Adrenal gland (tissue), 12 donors: ENCODE results near the gene LRRC8D. TPM values are rescaled to one million over a fixed set of nuclear protein-coding genes. Genes with fewer than 3 reads are reported as not detected.

ENCODE experiments used
- DNase-seq, 7 donors: peaks; one replicate each; pipeline ENCODE4 v3.0.0-alpha.2; 2019 to 2020
- H3K27ac ChIP-seq, 5 donors: fragments of 200-600 bp; sonication (generic) in 4 of 5; 1 replicate in 3 of 5; 2 replicates in 2 of 5; pipeline versions ENCODE4 v1.5.1 to v1.8.0; 2016 to 2020; ENCODE audit warnings: mild to moderate bottlenecking in 1 of 5
- H3K27me3 ChIP-seq: fragments of 200-600 bp; 2 replicates; pipeline ENCODE4 v1.8.0; 2021
- H3K36me3 ChIP-seq, 2 donors: fragments of 200-600 bp; replicated peaks in 1 of 2; 1 replicate in 1 of 2; 2 replicates in 1 of 2; pipeline versions ENCODE4 v1.5.1 to v1.8.0; 2018 to 2022
- H3K4me1 ChIP-seq, 2 donors: fragments of 200-600 bp; replicated peaks in 1 of 2; 1 replicate in 1 of 2; 2 replicates in 1 of 2; pipeline versions ENCODE4 v1.5.1 to v1.8.0; 2018 to 2021
- H3K4me3 ChIP-seq, 4 donors: fragments of 200-600 bp; sonication (generic) in 3 of 4; one replicate each; pipeline ENCODE4 v1.5.1; 2016 to 2018
- H3K9me3 ChIP-seq, 3 donors: fragments of 200-600 bp; sonication (generic) in 1 of 3; replicated peaks in 1 of 3; 1 replicate in 2 of 3; 2 replicates in 1 of 3; pipeline versions ENCODE4 v1.5.1 to v1.8.0; 2016 to 2021
- CTCF ChIP-seq, 6 experiments: fragments of 450-650 bp in 4 of 6; fragments of 200-600 bp in 2 of 6; sonication (generic) in 1 of 6; IDR thresholded peaks; 1 replicate in 5 of 6; 2 replicates in 1 of 6; pipeline versions ENCODE4 v1.5.1 to v1.8.0; 2016 to 2021; ENCODE audit warnings: antibody characterized with exemption in 6 of 6, mild to moderate bottlenecking in 2 of 6, moderate library complexity in 1 of 6
- POLR2A ChIP-seq, 2 donors: fragments of 450-650 bp; IDR thresholded peaks; one replicate each; pipeline ENCODE4 v1.6.1; 2017; ENCODE audit warnings: antibody characterized with exemption in 2 of 2, mild to moderate bottlenecking in 2 of 2, moderate library complexity in 1 of 2
- WGBS, 4 donors: extraction: QIAGEN DNeasy Blood & Tissue Kit in 2 of 4; methylation state at CpG; one replicate each; pipeline versions ENCODE4 v1.1.5 to v1.1.7; 2013 to 2017; 5-methylcytosine and 5-hydroxymethylcytosine counted together
- intact Hi-C, 2 donors: fragments of 100-400 bp; cut with DNase I; formaldehyde crosslinking; loops; one replicate each; pipeline versions ENCODE4 v1.14.1 to v1.15.0; 2022 to 2023
- polyA plus RNA-seq, 3 donors: library from polyadenylated mRNA; stranded (reverse); fragments of 200-250 nt in 2 of 3; fragments of 350-450 nt in 1 of 3; fragmentation: Illumina TruSeq in 1 of 3; extraction: RNeasy Lipid Tissue Mini Kit (QIAGEN cat#74804) in 1 of 3; gene quantifications; one replicate each; pipeline ENCODE4 v1.2.3, GENCODE V29; 2013 to 2014
- total RNA-seq, 9 donors: library from RNA; depleted of rRNA in 4 of 9; stranded (reverse); fragments of >200 nt in 4 of 9; fragments of 120-200 nt in 1 of 9; fragmentation: NEBNext Ultra II Directional in 1 of 9; extraction: Animal tissue kit (Norgen Biotek cat#: 25700) in 1 of 9; gene quantifications; one replicate each; pipeline versions ENCODE4 v1.1.0 to v1.2.4, GENCODE V29; 2013 to 2023
- donor health status: healthy with polysubstance abuse.
- donor health status: Bipolar disorder and iron deficiency.
- donor health status: DM: yes; HTN: yes; CAD: no.
- donor health status: DM: no; HTN: no; CAD: no.
- donor health status: DM: no; HTN: no; CAD: no.
- donor health status: DM: yes; HTN: yes; CAD: no.

LRRC8D gene
- total and polyA plus RNA-seq, 12 donors, result 13.9 to 79.8 (median 57.2) TPM

- H3K4me3 ChIP-seq, result no peak overlapping the region
- DNase-seq, result no peak
- no peaks in the 10 kb centered on the region for H3K27me3 ChIP-seq
- no peak overlapping the region for H3K27ac ChIP-seq
- TF ChIP-seq CTCF (IDR thresholded peaks at IDR 0.05) (no peak), POLR2A (IDR thresholded peaks at IDR 0.05) (no peak)
- WGBS, 4 donors, result 69 to 77% (median 75%) methylated on average over 6 of the region's 6 CpGs
- H3K36me3 ChIP-seq, result no peaks in the 10 kb centered on the region
- peaks cover 0 to 19% of the 10 kb centered on the region in 2 donors for H3K4me1 ChIP-seq
- intact Hi-C loops, result no loop called here
- H3K9me3 ChIP-seq, result no peaks in the 10 kb centered on the region
These were observed 3.0 kb downstream of the LRRC8D start for GRCh38 chr1:89823679-89824292.

- 45 to 77% (median 52%) methylated on average over 3 of the region's 3 CpGs for WGBS, 4 donors
- intact Hi-C loops, result no loop called here
These were observed 5.8 kb downstream of the LRRC8D start for GRCh38 chr1:89826594-89826993.

GRCh38 chr1:89827330-89827729 lies 6.5 kb downstream of the LRRC8D start:
- 93 to 98% (median 95%) methylated on average over 3 of the region's 3 CpGs for WGBS, 4 donors
- no peaks in the 10 kb centered on the region for H3K36me3 ChIP-seq

More at GRCh38 chr1:89826594-89826993, 5.8 kb downstream of the LRRC8D start:
- Histone ChIP-seq H3K4me3 (no peak overlapping the region), H3K36me3 (no peaks in the 10 kb centered on the region), H3K27ac (no peak overlapping the region), H3K27me3 (no peaks in the 10 kb centered on the region), H3K9me3 (no peaks in the 10 kb centered on the region), H3K4me1 (peaks cover 0 to 13% of the 10 kb centered on the region in 2 donors)
- DNase-seq, result no peak
- TF ChIP-seq CTCF (IDR thresholded peaks at IDR 0.05) (no peak), POLR2A (IDR thresholded peaks at IDR 0.05) (no peak)

GRCh38 chr1:89827902-89828301 lies 7.1 kb downstream of the LRRC8D start:
- Histone ChIP-seq H3K36me3 (no peaks in the 10 kb centered on the region), H3K4me1 (peaks cover 0 to 15% of the 10 kb centered on the region in 2 donors), H3K9me3 (no peaks in the 10 kb centered on the region), H3K4me3 (no peak overlapping the region), H3K27ac (no peak overlapping the region), H3K27me3 (no peaks in the 10 kb centered on the region)
- TF ChIP-seq POLR2A (IDR thresholded peaks at IDR 0.05), result no peak
- TF ChIP-seq CTCF (IDR thresholded peaks at IDR 0.05), result no peak
- WGBS, 4 donors, result 96 to 100% (median 100%) methylated on average over 1 of the region's 1 CpG
- no peak for DNase-seq
- intact Hi-C loops, result no loop called here

More at GRCh38 chr1:89827330-89827729, 6.5 kb downstream of the LRRC8D start:
- Histone ChIP-seq H3K27ac (no peak overlapping the region), H3K4me1 (peaks cover 0 to 15% of the 10 kb centered on the region in 2 donors), H3K27me3 (no peaks in the 10 kb centered on the region), H3K4me3 (no peak overlapping the region), H3K9me3 (no peaks in the 10 kb centered on the region)
- DNase-seq, result no peak
- no peak for TF ChIP-seq POLR2A (IDR thresholded peaks at IDR 0.05)
- TF ChIP-seq CTCF (IDR thresholded peaks at IDR 0.05), result no peak
- intact Hi-C loops, result no loop called here
